PC-9 (cell line): ENCODE data around the gene SF3A1. TPM values are rescaled to one million over a fixed set of nuclear protein-coding genes. Genes with fewer than 3 reads are reported as not detected.

Experiments
- BruUV-seq: library from RNA; stranded (reverse); fragments of 400-500 nt; replicated peaks from 2 replicates; lab custom pipeline; 2021; lab: Mats Ljungman, UMichigan
- CTCF ChIA-PET: fragments of 300-600 bp; sonication (Branson Sonifier 250); formaldehyde crosslinking; loops from one replicate; lab custom pipeline; 2022; ENCODE audit warnings: antibody characterized with exemption; lab: Charles Lee
- POLR2A ChIA-PET: fragments of 300-600 bp; sonication (Branson Sonifier 250); formaldehyde crosslinking; loops from one replicate; lab custom pipeline; 2022; ENCODE audit warnings: antibody characterized with exemption; ENCODE audit not compliant: unreplicated experiment; lab: Charles Lee
- DNase-seq, 2 experiments: peaks; one replicate each; pipeline versions ENCODE4 v3.0.0 to v3.0.0-alpha.2; 2015 to 2022; ENCODE audit warnings: mixed read lengths in 1 of 2
- H2AFZ ChIP-seq: fragments of 200-600 bp; sonication (generic); 2 replicates; pipeline ENCODE4 v1.8.1; 2017; ENCODE audit warnings: antibody characterized with exemption
- H3F3A ChIP-seq: fragments of 200-600 bp; sonication (generic); 2 replicates; pipeline ENCODE4 v1.8.1; 2017; ENCODE audit warnings: antibody characterized with exemption, mild to moderate bottlenecking, low read depth; ENCODE audit not compliant: insufficient read depth
- H3K27ac ChIP-seq: fragments of 200-600 bp; sonication (generic); 2 replicates; pipeline ENCODE4 v1.6.1; 2016; ENCODE audit warnings: mixed run types
- H3K27me3 ChIP-seq: fragments of 200-600 bp; sonication (generic); 2 replicates; pipeline ENCODE4 v1.6.1; 2016; ENCODE audit warnings: low read depth, mixed run types; ENCODE audit not compliant: insufficient read depth
- H3K36me3 ChIP-seq: fragments of 200-600 bp; sonication (generic); 2 replicates; pipeline ENCODE4 v1.6.1; 2016; ENCODE audit warnings: low read depth, mixed run types
- H3K4me1 ChIP-seq: fragments of 200-600 bp; sonication (generic); replicated peaks from 2 replicates; pipeline ENCODE4 v1.6.1; 2016; ENCODE audit warnings: mixed run types; ENCODE audit not compliant: insufficient read depth
- H3K4me2 ChIP-seq: fragments of 200-600 bp; sonication (generic); 2 replicates; pipeline ENCODE4 v1.6.1; 2017; ENCODE audit warnings: mixed run types
- H3K4me3 ChIP-seq: fragments of 200-600 bp; sonication (generic); 2 replicates; pipeline ENCODE4 v1.6.1; 2016; ENCODE audit warnings: mixed run types
- H3K79me2 ChIP-seq: fragments of 200-600 bp; sonication (generic); 2 replicates; pipeline ENCODE4 v1.6.1; 2017; ENCODE audit warnings: low read depth, mixed run types
- H3K9me2 ChIP-seq: fragments of 200-600 bp; sonication (generic); 2 replicates; pipeline ENCODE4 v1.8.1; 2017; ENCODE audit warnings: mild to moderate bottlenecking; ENCODE audit not compliant: insufficient read depth
- H3K9me3 ChIP-seq: fragments of 200-600 bp; sonication (generic); 2 replicates; pipeline ENCODE4 v1.8.1; 2016; ENCODE audit warnings: low read depth; ENCODE audit not compliant: insufficient read depth
- H4K20me1 ChIP-seq: fragments of 200-600 bp; sonication (generic); 2 replicates; pipeline ENCODE4 v1.8.1; 2017; ENCODE audit not compliant: insufficient read depth
- CTCF ChIP-seq: fragments of 200-600 bp; sonication (generic); conservative IDR thresholded peaks from 2 replicates; pipeline ENCODE4 v1.6.1; 2017; ENCODE audit warnings: mixed run types, antibody characterized with exemption, mild to moderate bottlenecking, moderate library complexity
- EZH2 ChIP-seq: fragments of 200-600 bp; sonication (generic); IDR thresholded peaks from 2 replicates; pipeline ENCODE4 v1.8.0; 2017; ENCODE audit warnings: antibody characterized with exemption, low read depth
- intact Hi-C: fragments of 100-400 bp; cut with micrococcal nuclease; formaldehyde crosslinking; loops from one replicate; pipeline ENCODE4 v1.10.0; 2022; ENCODE audit not compliant: unreplicated experiment
- total RNA-seq: library from RNA; stranded (reverse); gene quantifications from 2 replicates; pipeline ENCODE4 v1.2.3, GENCODE V29; 2021

The SF3A1 gene
- total RNA-seq, 1 experiment from 2014 or later: 189 TPM

GRCh38 chr22:30308518-30309230 lies 48.0 kb downstream of the SF3A1 start:
- Histone ChIP-seq H2AFZ (no peak overlapping the region), H3K27me3 (no peaks in the 10 kb centered on the region), H3K4me1 (peaks cover 97% of the 10 kb centered on the region), H3K36me3 (peaks cover 2% of the 10 kb centered on the region; the same call in 1 of the 2 replicates), H3K79me2 (peaks cover 75% of the 10 kb centered on the region), H3F3A (peaks cover 79% of the 10 kb centered on the region), H3K9me3 (no peaks in the 10 kb centered on the region), H3K9me2 (no peaks in the 10 kb centered on the region), H3K4me3 (no peak overlapping the region), H3K27ac (no peak overlapping the region), H3K4me2 (no peak overlapping the region), H4K20me1 (peaks cover 13% of the 10 kb centered on the region; the same call in 1 of the 2 replicates)
- TF ChIP-seq CTCF: no peak
- no peak for TF ChIP-seq EZH2
- POLR2A ChIA-PET: no interaction called here
- BruUV-seq: no TSS peak
- CTCF ChIA-PET: no interaction called here
- intact Hi-C loops: no loop called here
- no peak for DNase-seq

DNA sequence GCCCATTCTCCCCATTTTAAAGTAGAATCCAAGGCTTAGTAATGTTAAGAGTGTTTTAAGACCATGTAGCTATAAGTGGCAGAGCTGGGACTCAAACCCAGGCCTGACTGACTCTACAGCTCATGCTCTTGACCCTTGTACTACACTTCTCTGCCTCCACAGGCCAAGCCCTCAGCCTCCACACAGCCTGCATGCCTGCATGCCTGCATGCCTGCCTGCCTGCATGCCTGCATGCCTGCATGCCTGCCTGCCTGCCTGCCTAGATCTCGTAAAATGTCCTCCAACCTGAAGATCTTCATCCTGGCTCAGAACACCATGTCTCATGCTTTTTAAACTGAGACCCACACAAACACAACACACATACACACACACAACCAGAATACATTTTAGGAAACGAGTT lies 48.6 kb downstream of the SF3A1 start:
- peaks cover 97% of the 10 kb centered on the region for H3K4me1 ChIP-seq
- H3K9me2 ChIP-seq: no peaks in the 10 kb centered on the region
- H2AFZ ChIP-seq: no peak overlapping the region
- peaks cover 78% of the 10 kb centered on the region for H3K79me2 ChIP-seq
- BruUV-seq: no TSS peak
- H3K27ac ChIP-seq: no peak overlapping the region
- no peaks in the 10 kb centered on the region for H3K9me3 ChIP-seq
- POLR2A ChIA-PET: no interaction called here
- CTCF ChIA-PET: no interaction called here
- TF ChIP-seq EZH2 (no peak), CTCF (no peak)
- DNase-seq: no peak
- H3K4me2 ChIP-seq: no peak overlapping the region
- intact Hi-C loops: no loop called here
- H4K20me1 ChIP-seq: peaks cover 13% of the 10 kb centered on the region; the same call in 1 of the 2 replicates
- no peak overlapping the region for H3K4me3 ChIP-seq
- peaks cover 8% of the 10 kb centered on the region; the same call in 1 of the 2 replicates for H3K36me3 ChIP-seq
- H3K27me3 ChIP-seq: no peaks in the 10 kb centered on the region
- peaks cover 81% of the 10 kb centered on the region for H3F3A ChIP-seq

- Histone ChIP-seq H3K4me2 (peak overlapping the region; percentile 75), H3K4me1 (peaks cover 97% of the 10 kb centered on the region), H3F3A (peaks cover 80% of the 10 kb centered on the region), H4K20me1 (peaks cover 13% of the 10 kb centered on the region; the same call in 1 of the 2 replicates), H3K79me2 (peaks cover 76% of the 10 kb centered on the region), H3K27ac (peak overlapping the region; percentile 95), H3K9me2 (no peaks in the 10 kb centered on the region), H3K9me3 (no peaks in the 10 kb centered on the region), H3K4me3 (no peak overlapping the region), H3K27me3 (no peaks in the 10 kb centered on the region), H3K36me3 (peaks cover 9% of the 10 kb centered on the region; the same call in 1 of the 2 replicates), H2AFZ (no peak overlapping the region)
- no peak for TF ChIP-seq EZH2
- no peak for TF ChIP-seq CTCF
- no peak for DNase-seq
- POLR2A ChIA-PET: no interaction called here
- BruUV-seq: no TSS peak
- intact Hi-C loops: no loop called here
- CTCF ChIA-PET: no interaction called here
Observed at GRCh38 chr22:30307041-30307574, 49.6 kb downstream of the SF3A1 start.
